Breast epithelium (tissue), 3 donors: ENCODE data around the gene DEDD2.

ENCODE experiments used
- CTCF ChIP-seq, 3 donors: fragments of 450-650 bp; IDR thresholded peaks; one replicate each; pipeline ENCODE4 v1.5.1; 2016 to 2017; ENCODE audit warnings: antibody characterized with exemption in 3 of 3, mild to moderate bottlenecking in 3 of 3, moderate library complexity in 3 of 3
- POLR2A ChIP-seq: fragments of 450-650 bp; IDR thresholded peaks from one replicate; pipeline ENCODE4 v1.6.1; 2016; ENCODE audit warnings: antibody characterized with exemption, mild to moderate bottlenecking, moderate library complexity

DNA sequence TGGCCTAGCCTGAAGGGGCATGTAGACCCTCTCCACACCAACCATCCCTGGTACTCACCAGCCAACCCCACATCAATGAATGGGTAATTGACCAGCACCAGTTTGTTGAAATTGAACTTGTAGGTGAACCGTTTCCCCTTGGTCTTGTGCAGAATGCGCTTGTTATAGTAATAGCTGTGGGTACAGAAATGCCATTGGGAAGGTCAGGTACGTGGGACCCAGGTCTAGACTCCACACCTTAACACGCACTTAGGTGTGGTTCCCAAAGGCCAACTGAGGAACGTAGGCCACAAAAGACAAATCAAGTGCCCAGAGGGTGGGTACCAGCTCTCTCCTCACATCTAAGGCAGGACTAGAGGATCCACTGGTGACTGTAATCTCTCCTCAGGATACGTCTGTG lies 32.3 kb upstream of the DEDD2 start:
- TF ChIP-seq CTCF (IDR thresholded peaks at IDR 0.05), result no peak
- no peak for TF ChIP-seq POLR2A
